GM21737 (cell line): Measurements from ENCODE around the gene LSM12.

Experiments
- ATAC-seq: cut with Tn5 transposase; IDR thresholded peaks from one replicate; pipeline ENCODE4 v1.9.1; 2021; ENCODE audit warnings: mild to moderate bottlenecking, moderate library complexity; ENCODE audit not compliant: unreplicated experiment

The LSM12 gene

GRCh38 chr17:43988301-43988700 is 78.2 kb downstream of the LSM12 start:
- no peak for ATAC-seq

GRCh38 chr17:43987131-43988021 is 79.1 kb downstream of the LSM12 start:
- ATAC-seq: no peak

GRCh38 chr17:43986225-43986981 is 80.1 kb downstream of the LSM12 start:
- ATAC-seq: no peak

GRCh38 chr17:43984521-43984920 is 82.0 kb downstream of the LSM12 start:
- no peak for ATAC-seq
